ENCODE data around the gene PTPRU.

PTPRU gene

DNA sequence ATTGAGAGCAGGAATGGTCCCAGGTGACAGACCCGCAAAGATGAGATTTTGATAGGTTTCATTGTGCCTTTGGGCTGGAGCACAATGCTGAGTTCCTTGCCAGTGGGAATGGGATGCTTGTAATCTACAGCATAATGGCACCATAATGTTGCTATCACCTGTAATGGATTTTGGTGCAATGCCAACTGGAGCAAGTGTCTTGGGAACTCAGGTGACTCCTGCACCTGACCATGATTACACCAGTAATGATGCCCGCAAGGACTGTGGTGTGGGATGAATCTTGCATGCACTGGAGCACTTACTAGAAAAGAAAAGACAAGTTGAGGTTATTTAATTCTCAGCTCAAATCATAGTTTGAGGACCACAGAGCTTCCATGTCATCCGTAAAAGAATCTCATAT is 96.7 kb downstream of the PTPRU start:
- no peak for TF ChIP-seq SNAI2 (CRISPR knock-in tag; IDR thresholded peaks at IDR 0.05)
- TF ChIP-seq RARB (CRISPR knock-in tag; IDR thresholded peaks at IDR 0.05): no peak
- TF ChIP-seq, protein P1, sequence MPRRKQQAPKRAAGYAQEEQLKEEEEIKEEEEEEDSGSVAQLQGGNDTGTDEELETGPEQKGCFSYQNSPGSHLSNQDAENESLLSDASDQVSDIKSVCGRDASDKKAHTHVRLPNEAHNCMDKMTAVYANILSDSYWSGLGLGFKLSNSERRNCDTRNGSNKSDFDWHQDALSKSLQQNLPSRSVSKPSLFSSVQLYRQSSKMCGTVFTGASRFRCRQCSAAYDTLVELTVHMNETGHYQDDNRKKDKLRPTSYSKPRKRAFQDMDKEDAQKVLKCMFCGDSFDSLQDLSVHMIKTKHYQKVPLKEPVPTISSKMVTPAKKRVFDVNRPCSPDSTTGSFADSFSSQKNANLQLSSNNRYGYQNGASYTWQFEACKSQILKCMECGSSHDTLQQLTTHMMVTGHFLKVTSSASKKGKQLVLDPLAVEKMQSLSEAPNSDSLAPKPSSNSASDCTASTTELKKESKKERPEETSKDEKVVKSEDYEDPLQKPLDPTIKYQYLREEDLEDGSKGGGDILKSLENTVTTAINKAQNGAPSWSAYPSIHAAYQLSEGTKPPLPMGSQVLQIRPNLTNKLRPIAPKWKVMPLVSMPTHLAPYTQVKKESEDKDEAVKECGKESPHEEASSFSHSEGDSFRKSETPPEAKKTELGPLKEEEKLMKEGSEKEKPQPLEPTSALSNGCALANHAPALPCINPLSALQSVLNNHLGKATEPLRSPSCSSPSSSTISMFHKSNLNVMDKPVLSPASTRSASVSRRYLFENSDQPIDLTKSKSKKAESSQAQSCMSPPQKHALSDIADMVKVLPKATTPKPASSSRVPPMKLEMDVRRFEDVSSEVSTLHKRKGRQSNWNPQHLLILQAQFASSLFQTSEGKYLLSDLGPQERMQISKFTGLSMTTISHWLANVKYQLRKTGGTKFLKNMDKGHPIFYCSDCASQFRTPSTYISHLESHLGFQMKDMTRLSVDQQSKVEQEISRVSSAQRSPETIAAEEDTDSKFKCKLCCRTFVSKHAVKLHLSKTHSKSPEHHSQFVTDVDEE (CRISPR knock-in tag; IDR thresholded peaks at IDR 0.05): no peak
- TF ChIP-seq ZNF8 (CRISPR knock-in tag; IDR thresholded peaks at IDR 0.05): no peak
- TF ChIP-seq ZFP3 (CRISPR knock-in tag; IDR thresholded peaks at IDR 0.05): no peak
- TF ChIP-seq, protein P2, sequence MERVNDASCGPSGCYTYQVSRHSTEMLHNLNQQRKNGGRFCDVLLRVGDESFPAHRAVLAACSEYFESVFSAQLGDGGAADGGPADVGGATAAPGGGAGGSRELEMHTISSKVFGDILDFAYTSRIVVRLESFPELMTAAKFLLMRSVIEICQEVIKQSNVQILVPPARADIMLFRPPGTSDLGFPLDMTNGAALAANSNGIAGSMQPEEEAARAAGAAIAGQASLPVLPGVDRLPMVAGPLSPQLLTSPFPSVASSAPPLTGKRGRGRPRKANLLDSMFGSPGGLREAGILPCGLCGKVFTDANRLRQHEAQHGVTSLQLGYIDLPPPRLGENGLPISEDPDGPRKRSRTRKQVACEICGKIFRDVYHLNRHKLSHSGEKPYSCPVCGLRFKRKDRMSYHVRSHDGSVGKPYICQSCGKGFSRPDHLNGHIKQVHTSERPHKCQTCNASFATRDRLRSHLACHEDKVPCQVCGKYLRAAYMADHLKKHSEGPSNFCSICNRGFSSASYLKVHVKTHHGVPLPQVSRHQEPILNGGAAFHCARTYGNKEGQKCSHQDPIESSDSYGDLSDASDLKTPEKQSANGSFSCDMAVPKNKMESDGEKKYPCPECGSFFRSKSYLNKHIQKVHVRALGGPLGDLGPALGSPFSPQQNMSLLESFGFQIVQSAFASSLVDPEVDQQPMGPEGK (CRISPR knock-in tag; IDR thresholded peaks at IDR 0.05; ENCODE audit: borderline replicate concordance): no peak
- TF ChIP-seq, protein P3, sequence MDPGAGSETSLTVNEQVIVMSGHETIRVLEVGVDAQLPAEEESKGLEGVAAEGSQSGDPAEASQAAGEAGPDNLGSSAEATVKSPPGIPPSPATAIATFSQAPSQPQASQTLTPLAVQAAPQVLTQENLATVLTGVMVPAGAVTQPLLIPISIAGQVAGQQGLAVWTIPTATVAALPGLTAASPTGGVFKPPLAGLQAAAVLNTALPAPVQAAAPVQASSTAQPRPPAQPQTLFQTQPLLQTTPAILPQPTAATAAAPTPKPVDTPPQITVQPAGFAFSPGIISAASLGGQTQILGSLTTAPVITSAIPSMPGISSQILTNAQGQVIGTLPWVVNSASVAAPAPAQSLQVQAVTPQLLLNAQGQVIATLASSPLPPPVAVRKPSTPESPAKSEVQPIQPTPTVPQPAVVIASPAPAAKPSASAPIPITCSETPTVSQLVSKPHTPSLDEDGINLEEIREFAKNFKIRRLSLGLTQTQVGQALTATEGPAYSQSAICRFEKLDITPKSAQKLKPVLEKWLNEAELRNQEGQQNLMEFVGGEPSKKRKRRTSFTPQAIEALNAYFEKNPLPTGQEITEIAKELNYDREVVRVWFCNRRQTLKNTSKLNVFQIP (CRISPR knock-in tag; IDR thresholded peaks at IDR 0.05; ENCODE audit: borderline replicate concordance, low read depth): no peak
- no peak for TF ChIP-seq TCF4 (CRISPR knock-in tag; IDR thresholded peaks at IDR 0.05; ENCODE audit: borderline replicate concordance)
- no peak for TF ChIP-seq CSDC2 (CRISPR knock-in tag; IDR thresholded peaks at IDR 0.05)
- no peak for TF ChIP-seq BACH2 (CRISPR knock-in tag; IDR thresholded peaks at IDR 0.05; ENCODE audit: borderline replicate concordance)
- no peak for TF ChIP-seq ESRRG (CRISPR knock-in tag; IDR thresholded peaks at IDR 0.05)
- TF ChIP-seq, protein P4, sequence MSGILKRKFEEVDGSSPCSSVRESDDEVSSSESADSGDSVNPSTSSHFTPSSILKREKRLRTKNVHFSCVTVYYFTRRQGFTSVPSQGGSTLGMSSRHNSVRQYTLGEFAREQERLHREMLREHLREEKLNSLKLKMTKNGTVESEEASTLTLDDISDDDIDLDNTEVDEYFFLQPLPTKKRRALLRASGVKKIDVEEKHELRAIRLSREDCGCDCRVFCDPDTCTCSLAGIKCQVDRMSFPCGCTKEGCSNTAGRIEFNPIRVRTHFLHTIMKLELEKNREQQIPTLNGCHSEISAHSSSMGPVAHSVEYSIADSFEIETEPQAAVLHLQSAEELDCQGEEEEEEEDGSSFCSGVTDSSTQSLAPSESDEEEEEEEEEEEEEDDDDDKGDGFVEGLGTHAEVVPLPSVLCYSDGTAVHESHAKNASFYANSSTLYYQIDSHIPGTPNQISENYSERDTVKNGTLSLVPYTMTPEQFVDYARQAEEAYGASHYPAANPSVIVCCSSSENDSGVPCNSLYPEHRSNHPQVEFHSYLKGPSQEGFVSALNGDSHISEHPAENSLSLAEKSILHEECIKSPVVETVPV (CRISPR knock-in tag; IDR thresholded peaks at IDR 0.05): no peak
- TF ChIP-seq, protein P5, sequence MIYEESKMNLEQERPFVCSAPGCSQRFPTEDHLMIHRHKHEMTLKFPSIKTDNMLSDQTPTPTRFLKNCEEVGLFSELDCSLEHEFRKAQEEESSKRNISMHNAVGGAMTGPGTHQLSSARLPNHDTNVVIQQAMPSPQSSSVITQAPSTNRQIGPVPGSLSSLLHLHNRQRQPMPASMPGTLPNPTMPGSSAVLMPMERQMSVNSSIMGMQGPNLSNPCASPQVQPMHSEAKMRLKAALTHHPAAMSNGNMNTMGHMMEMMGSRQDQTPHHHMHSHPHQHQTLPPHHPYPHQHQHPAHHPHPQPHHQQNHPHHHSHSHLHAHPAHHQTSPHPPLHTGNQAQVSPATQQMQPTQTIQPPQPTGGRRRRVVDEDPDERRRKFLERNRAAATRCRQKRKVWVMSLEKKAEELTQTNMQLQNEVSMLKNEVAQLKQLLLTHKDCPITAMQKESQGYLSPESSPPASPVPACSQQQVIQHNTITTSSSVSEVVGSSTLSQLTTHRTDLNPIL (CRISPR knock-in tag; IDR thresholded peaks at IDR 0.05; ENCODE audit: low read depth): no peak
- ATAC-seq: no peak

DNA sequence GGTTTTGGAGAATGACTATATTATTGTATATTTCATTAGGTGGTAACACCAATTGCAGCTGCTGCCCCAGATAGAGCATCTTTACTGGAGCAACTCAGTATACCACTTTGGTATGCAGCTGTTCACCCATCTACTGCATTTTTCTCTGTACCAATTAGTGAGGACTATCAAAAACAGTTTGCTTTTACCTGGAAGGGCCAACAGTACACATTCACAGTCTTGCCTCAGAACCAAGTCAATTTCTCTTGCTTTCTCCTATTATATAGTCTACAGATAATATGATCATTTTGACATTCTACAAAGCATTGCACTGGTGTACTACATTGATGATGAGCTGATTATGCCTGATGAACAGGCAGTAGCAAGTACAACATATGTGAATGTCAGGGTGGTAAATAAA is 99.3 kb downstream of the PTPRU start:
- no peak for ATAC-seq
- no peak for TF ChIP-seq GLIS3 (CRISPR knock-in tag; IDR thresholded peaks at IDR 0.05)
- TF ChIP-seq RARB (CRISPR knock-in tag; IDR thresholded peaks at IDR 0.05): no peak
- TF ChIP-seq, protein P5 (CRISPR knock-in tag; IDR thresholded peaks at IDR 0.05; ENCODE audit: low read depth): no peak
- no peak for TF ChIP-seq TOX (CRISPR knock-in tag; IDR thresholded peaks at IDR 0.05; ENCODE audit: borderline replicate concordance)
- TF ChIP-seq ZNF565 (CRISPR knock-in tag; conservative IDR thresholded peaks at IDR 0.05; ENCODE audit: low read depth): no peak
- no peak for TF ChIP-seq ZC3H10 (CRISPR knock-in tag; IDR thresholded peaks at IDR 0.05)
- TF ChIP-seq, protein P2 (CRISPR knock-in tag; IDR thresholded peaks at IDR 0.05; ENCODE audit: borderline replicate concordance): no peak
- TF ChIP-seq ZFP30 (CRISPR knock-in tag; IDR thresholded peaks at IDR 0.05): no peak
- TF ChIP-seq ESRRG (CRISPR knock-in tag; IDR thresholded peaks at IDR 0.05): no peak
- TF ChIP-seq CSDC2 (CRISPR knock-in tag; IDR thresholded peaks at IDR 0.05): no peak
- no peak for TF ChIP-seq OSR1 (CRISPR knock-in tag; IDR thresholded peaks at IDR 0.05)
- no peak for TF ChIP-seq ZNF70 (CRISPR knock-in tag; IDR thresholded peaks at IDR 0.05)
- TF ChIP-seq, protein P3 (CRISPR knock-in tag; IDR thresholded peaks at IDR 0.05; ENCODE audit: borderline replicate concordance, low read depth): no peak
- no peak for TF ChIP-seq PPARA (CRISPR knock-in tag; IDR thresholded peaks at IDR 0.05; ENCODE audit: borderline replicate concordance)
- no peak for TF ChIP-seq ARNTL (CRISPR knock-in tag; IDR thresholded peaks at IDR 0.05; ENCODE audit: borderline replicate concordance, low read depth)
- TF ChIP-seq ZNF8 (CRISPR knock-in tag; IDR thresholded peaks at IDR 0.05): no peak
- TF ChIP-seq ISL1 (CRISPR knock-in tag; IDR thresholded peaks at IDR 0.05): no peak
- TF ChIP-seq TCF4 (CRISPR knock-in tag; IDR thresholded peaks at IDR 0.05; ENCODE audit: borderline replicate concordance): no peak

All from SK-N-SH treated with all-trans-retinoic acid at 6 μM for 48 hours (cell line).